Fibroblast of lung (primary cell): ENCODE measurements around the gene IQSEC3.
"Not testable (repeated sequence)": the region's sequence is repeated elsewhere in the genome, so short reads cannot be mapped to it uniquely, and the experiment has no call there.

Experiments used
- EZH2 ChIP-seq: IDR thresholded peaks from 2 replicates; pipeline ENCODE4 v1.5.1; 2012; ENCODE audit warnings: low read length, control low read depth, mild to moderate bottlenecking; ENCODE audit errors: missing control alignments
- TF ChIP-seq, protein P1 (sequence below), 2 donors: IDR thresholded peaks in 1 of 2; conservative IDR thresholded peaks in 1 of 2; 1 replicate in 1 of 2; 2 replicates in 1 of 2; pipeline ENCODE4 v1.5.1; 2011 to 2012; ENCODE audit warnings: low read length in 2 of 2, control low read depth in 1 of 2, inconsistent platforms in 1 of 2, low read depth in 1 of 2, mild to moderate bottlenecking in 1 of 2

DNA sequence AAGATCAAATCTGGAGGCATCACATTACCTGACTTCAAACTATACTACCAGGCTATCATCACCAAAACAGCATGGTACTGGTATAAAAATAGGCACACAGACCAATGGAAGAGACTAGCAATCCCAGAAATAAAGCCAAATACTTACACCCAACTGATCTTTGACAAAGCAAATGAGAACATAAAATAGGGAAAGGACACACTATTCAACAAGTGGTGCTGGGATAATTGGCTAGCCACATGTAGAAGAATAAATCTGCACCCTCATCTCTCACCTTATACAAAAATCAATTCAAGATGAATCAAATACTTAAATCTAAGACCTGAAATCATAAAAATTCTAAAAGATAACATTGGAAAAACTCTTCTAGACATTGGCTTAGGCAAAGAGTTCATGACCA is 4.7 kb upstream of the IQSEC3 start:
- TF ChIP-seq, protein P1, sequence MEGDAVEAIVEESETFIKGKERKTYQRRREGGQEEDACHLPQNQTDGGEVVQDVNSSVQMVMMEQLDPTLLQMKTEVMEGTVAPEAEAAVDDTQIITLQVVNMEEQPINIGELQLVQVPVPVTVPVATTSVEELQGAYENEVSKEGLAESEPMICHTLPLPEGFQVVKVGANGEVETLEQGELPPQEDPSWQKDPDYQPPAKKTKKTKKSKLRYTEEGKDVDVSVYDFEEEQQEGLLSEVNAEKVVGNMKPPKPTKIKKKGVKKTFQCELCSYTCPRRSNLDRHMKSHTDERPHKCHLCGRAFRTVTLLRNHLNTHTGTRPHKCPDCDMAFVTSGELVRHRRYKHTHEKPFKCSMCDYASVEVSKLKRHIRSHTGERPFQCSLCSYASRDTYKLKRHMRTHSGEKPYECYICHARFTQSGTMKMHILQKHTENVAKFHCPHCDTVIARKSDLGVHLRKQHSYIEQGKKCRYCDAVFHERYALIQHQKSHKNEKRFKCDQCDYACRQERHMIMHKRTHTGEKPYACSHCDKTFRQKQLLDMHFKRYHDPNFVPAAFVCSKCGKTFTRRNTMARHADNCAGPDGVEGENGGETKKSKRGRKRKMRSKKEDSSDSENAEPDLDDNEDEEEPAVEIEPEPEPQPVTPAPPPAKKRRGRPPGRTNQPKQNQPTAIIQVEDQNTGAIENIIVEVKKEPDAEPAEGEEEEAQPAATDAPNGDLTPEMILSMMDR (conservative IDR thresholded peaks at IDR 0.05 in 1 of 2, IDR thresholded peaks at IDR 0.05 in 1 of 2; ENCODE audit: low read depth in 1 of 2, low read length in 2 of 2), result not testable (repeated sequence)
- TF ChIP-seq EZH2, result not testable (repeated sequence)
